ENCODE measurements around the gene HES7.

The HES7 gene

DNA sequence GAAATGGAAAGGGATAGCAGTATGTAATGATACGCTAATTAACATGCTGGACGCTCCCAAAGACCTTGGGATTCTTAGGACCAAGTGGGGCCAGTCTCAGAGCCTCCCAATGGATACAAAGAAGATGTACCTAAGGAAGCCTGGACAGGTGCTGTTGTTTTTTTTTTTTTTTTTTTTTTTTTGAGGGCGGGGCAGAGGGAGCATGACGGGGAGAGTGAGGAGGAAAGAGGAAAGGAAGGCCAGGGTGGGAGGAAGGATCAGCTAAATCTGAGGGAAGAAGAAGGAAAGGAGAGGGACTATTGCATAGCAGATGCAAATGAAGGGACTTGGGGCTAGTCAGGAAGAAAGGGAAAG is 36.3 kb upstream of the HES7 start:
- Histone ChIP-seq H3K4me3 (ENCODE audit: low read length) (no peak overlapping the region), H3K9me3 (ENCODE audit: low read length) (no peaks in the 10 kb centered on the region), H3K4me1 (ENCODE audit: insufficient read depth, low read length) (peaks cover 58% of the 10 kb centered on the region)

DNA sequence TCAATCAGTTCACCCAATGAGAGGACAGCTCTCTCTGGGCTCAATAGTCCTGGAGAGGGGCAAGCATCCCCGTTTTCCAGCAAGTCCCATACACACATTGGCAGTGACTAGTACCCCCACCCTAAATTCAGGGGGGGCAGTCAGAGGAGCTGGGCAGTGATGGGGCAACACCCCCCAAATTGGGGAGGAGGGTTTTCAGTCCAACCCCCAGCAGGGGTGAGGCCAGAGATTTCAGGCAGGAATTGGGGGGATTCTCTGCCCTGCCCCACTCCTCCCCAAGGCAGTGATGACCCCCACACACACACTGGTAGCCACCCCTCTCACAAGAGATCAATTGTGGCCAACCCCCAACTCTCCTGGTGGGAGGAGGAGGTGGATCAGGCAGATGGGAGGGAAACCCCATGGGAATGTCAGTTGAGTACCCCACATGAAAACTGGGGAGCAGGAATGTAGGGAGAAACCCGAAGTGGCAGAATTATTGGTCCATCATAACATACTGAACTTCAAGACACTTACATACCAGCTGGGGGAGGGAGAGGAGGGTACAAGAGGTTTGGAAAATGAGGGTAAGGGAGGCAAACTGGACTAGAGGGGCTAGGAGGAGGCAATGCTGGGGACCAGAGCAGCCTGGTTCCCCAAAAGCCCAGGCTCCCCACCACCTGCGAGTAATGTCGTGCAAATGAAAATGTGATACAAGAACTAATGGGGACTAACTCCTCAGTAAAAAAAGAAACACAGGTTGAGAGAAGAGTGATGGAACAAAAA is 35.7 kb upstream of the HES7 start:
- Histone ChIP-seq H3K9me3 (ENCODE audit: low read length) (no peaks in the 10 kb centered on the region), H3K4me3 (ENCODE audit: low read length) (no peak overlapping the region), H3K36me3 (ENCODE audit: insufficient read depth, low read length) (peaks cover 27% of the 10 kb centered on the region), H3K4me1 (ENCODE audit: insufficient read depth, low read length) (peaks cover 59% of the 10 kb centered on the region), H2AFZ (ENCODE audit: low read depth, low read length) (no peak overlapping the region), H3K27me3 (ENCODE audit: insufficient read depth, low read length) (no peaks in the 10 kb centered on the region)

More for the DNA sequence above, 36.3 kb upstream of the HES7 start:
- no peaks in the 10 kb centered on the region for H3K27me3 ChIP-seq (ENCODE audit: insufficient read depth, low read length)
- H3K36me3 ChIP-seq (ENCODE audit: insufficient read depth, low read length) = peaks cover 27% of the 10 kb centered on the region
- H2AFZ ChIP-seq (ENCODE audit: low read depth, low read length) = no peak overlapping the region

GRCh38 chr17:8159032-8159400 is 35.1 kb upstream of the HES7 start:
- Histone ChIP-seq H2AFZ (ENCODE audit: low read depth, low read length) (no peak overlapping the region), H3K9me3 (ENCODE audit: low read length) (no peaks in the 10 kb centered on the region), H3K4me1 (ENCODE audit: insufficient read depth, low read length) (peaks cover 58% of the 10 kb centered on the region), H3K36me3 (ENCODE audit: insufficient read depth, low read length) (peaks cover 27% of the 10 kb centered on the region), H3K27me3 (ENCODE audit: insufficient read depth, low read length) (no peaks in the 10 kb centered on the region), H3K4me3 (ENCODE audit: low read length) (no peak overlapping the region)

- no peak overlapping the region for H3K4me3 ChIP-seq (ENCODE audit: low read length)
Observed at GRCh38 chr17:8158267-8159031, 34.5 kb upstream of the HES7 start.

GRCh38 chr17:8156246-8156992 is 32.5 kb upstream of the HES7 start:
- Histone ChIP-seq H3K27me3 (ENCODE audit: insufficient read depth, low read length) (no peaks in the 10 kb centered on the region), H2AFZ (ENCODE audit: low read depth, low read length) (no peak overlapping the region), H3K36me3 (ENCODE audit: insufficient read depth, low read length) (peaks cover 22% of the 10 kb centered on the region), H3K4me3 (ENCODE audit: low read length) (peak overlapping the region; percentile 51), H3K4me1 (ENCODE audit: insufficient read depth, low read length) (peaks cover 63% of the 10 kb centered on the region), H3K9me3 (ENCODE audit: low read length) (no peaks in the 10 kb centered on the region)

More at GRCh38 chr17:8158267-8159031, 34.5 kb upstream of the HES7 start:
- no peaks in the 10 kb centered on the region for H3K27me3 ChIP-seq (ENCODE audit: insufficient read depth, low read length)
- H2AFZ ChIP-seq (ENCODE audit: low read depth, low read length) = no peak overlapping the region
- H3K9me3 ChIP-seq (ENCODE audit: low read length) = no peaks in the 10 kb centered on the region
- H3K36me3 ChIP-seq (ENCODE audit: insufficient read depth, low read length) = peaks cover 27% of the 10 kb centered on the region
- peaks cover 58% of the 10 kb centered on the region for H3K4me1 ChIP-seq (ENCODE audit: insufficient read depth, low read length)

DNA sequence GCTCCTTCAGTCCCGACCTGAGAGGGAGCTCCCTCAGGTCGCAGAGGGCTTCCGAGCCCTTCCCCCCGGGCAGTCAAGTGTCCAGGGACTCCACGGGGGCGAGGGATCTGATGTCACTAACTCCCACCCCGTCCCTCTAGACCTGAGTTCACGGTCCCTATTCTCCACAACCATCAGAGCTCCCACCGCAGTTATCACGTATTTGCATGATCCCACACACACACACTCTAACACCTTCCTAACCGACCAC is 32.0 kb upstream of the HES7 start:
- H3K9me3 ChIP-seq (ENCODE audit: low read length) = no peaks in the 10 kb centered on the region

DNA sequence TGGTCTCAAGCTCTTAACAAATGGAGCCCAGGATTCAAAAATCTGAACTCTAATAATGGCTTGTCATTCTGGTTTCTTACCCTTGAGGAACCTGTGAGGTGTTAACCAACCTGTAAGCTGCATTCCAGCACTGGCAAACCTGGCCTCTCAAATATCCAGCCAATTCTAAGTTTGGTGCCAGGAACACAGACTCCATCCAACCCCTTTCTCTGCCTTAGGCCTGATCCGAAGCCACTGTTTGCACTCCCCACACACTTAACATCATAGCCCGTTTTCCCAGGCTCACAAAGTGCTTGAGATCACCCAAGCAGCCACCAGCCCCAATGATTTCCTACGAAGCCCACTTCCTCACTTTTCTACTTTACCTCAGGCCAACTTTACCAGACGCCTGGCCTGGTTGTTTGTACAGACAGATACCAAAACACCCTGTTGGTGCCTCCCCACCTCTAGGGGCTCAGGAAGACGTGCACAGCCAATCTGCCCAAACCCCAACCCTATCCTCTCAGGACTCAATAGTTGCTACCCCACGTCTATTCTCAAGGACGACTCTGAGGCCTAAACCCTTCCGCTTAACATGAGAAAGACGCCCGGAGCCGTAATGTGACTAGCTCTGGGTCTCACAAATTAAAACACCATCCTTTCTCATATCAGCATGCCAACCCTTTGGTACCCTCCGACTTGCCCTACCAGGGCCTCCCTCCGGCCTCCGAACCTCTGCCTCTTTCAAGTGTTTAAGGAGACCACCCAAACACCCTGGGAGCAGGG is 31.5 kb upstream of the HES7 start:
- Histone ChIP-seq H2AFZ (ENCODE audit: low read depth, low read length) (no peak overlapping the region), H3K27me3 (ENCODE audit: insufficient read depth, low read length) (no peaks in the 10 kb centered on the region), H3K4me3 (ENCODE audit: low read length) (peak overlapping the region; percentile 51), H3K4me1 (ENCODE audit: insufficient read depth, low read length) (peaks cover 59% of the 10 kb centered on the region), H3K36me3 (ENCODE audit: insufficient read depth, low read length) (peaks cover 13% of the 10 kb centered on the region), H3K9me3 (ENCODE audit: low read length) (no peaks in the 10 kb centered on the region)

More for the DNA sequence above, 32.0 kb upstream of the HES7 start:
- peaks cover 59% of the 10 kb centered on the region for H3K4me1 ChIP-seq (ENCODE audit: insufficient read depth, low read length)
- H3K27me3 ChIP-seq (ENCODE audit: insufficient read depth, low read length) = no peaks in the 10 kb centered on the region
- no peak overlapping the region for H2AFZ ChIP-seq (ENCODE audit: low read depth, low read length)
- peaks cover 17% of the 10 kb centered on the region for H3K36me3 ChIP-seq (ENCODE audit: insufficient read depth, low read length)
- peak overlapping the region; percentile 51 for H3K4me3 ChIP-seq (ENCODE audit: low read length)

DNA sequence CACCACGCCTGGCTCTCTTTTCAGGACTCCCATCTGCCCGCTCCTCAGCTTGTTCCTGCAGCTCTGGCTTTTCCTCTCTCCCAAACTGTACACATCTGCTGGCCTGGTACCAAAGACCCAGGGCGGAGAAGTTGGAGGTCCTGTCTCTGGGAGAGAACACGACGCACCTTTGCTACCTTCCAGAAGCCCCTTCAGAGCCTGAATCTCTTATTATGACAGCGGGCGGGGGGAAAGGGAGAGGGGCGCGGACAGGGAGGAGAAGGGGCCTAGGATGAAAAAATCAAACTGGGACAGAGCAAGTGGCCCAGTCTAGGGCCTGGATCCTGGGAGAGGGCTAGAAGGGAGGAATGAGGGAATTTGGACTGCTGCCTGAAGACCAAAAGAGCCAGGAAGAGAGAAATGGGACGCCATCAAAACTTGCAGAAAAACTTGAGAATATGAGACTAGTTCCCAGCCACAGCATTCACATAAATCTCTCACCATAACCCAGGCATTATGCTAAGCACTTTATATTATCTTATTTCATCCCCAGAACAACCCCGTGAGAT is 30.8 kb upstream of the HES7 start:
- H3K9me3 ChIP-seq (ENCODE audit: low read length) = no peaks in the 10 kb centered on the region
- H3K27me3 ChIP-seq (ENCODE audit: insufficient read depth, low read length) = no peaks in the 10 kb centered on the region
- no peak overlapping the region for H2AFZ ChIP-seq (ENCODE audit: low read depth, low read length)
- peaks cover 53% of the 10 kb centered on the region for H3K4me1 ChIP-seq (ENCODE audit: insufficient read depth, low read length)
- H3K36me3 ChIP-seq (ENCODE audit: insufficient read depth, low read length) = peaks cover 14% of the 10 kb centered on the region
- H3K4me3 ChIP-seq (ENCODE audit: low read length) = peak overlapping the region; percentile 43

GRCh38 chr17:8153957-8154607 is 30.2 kb upstream of the HES7 start:
- Histone ChIP-seq H3K9me3 (ENCODE audit: low read length) (no peaks in the 10 kb centered on the region), H3K4me1 (ENCODE audit: insufficient read depth, low read length) (peaks cover 48% of the 10 kb centered on the region), H2AFZ (ENCODE audit: low read depth, low read length) (no peak overlapping the region), H3K4me3 (ENCODE audit: low read length) (peak overlapping the region; percentile 43), H3K27me3 (ENCODE audit: insufficient read depth, low read length) (no peaks in the 10 kb centered on the region), H3K36me3 (ENCODE audit: insufficient read depth, low read length) (peaks cover 15% of the 10 kb centered on the region)

DNA sequence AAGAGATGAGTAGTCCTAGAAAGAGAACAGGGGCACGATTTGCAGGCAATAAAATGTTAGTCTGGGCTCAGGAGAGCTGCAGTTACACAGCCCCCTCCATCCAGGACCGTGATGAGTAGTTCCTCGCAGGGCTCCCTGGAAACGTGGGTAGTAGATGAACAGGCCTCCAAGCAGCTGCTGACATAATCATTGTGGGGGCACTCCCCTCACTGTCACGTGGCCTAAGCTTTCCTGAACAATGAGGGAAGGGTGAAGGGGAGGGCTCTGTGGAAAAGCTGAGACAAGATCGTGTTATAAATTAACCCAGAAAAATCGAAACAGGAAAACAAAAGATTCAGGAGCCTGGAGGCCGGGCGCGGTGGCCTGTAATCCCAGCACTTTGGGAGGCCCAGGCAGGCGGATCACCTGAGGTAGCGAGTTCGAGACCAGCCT is 29.6 kb upstream of the HES7 start:
- Histone ChIP-seq H3K4me1 (ENCODE audit: insufficient read depth, low read length) (peaks cover 48% of the 10 kb centered on the region), H3K4me3 (ENCODE audit: low read length) (peak overlapping the region; percentile 43), H3K27me3 (ENCODE audit: insufficient read depth, low read length) (no peaks in the 10 kb centered on the region), H3K36me3 (ENCODE audit: insufficient read depth, low read length) (peaks cover 17% of the 10 kb centered on the region), H3K9me3 (ENCODE audit: low read length) (no peaks in the 10 kb centered on the region), H2AFZ (ENCODE audit: low read depth, low read length) (no peak overlapping the region)

DNA sequence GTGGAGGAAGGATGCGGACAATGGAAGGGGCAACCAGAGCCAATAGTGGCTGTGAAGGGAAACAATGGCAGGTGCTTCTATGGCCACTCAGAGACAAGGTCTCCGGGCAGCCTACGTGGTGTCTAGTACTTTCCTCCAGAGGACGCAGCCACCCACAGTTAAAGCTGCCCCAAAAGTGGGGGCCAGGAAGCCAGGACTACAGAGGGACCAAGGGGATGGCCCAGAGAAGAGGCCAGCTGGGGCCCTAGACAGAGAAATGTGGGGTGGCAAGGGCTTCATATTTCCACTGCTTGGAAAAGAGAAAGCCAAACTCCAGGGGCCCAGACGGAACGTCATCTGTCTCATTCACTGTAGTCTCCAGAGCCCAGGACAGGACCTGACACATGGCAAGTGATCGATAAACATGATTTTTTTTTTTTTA is 29.1 kb upstream of the HES7 start:
- no peaks in the 10 kb centered on the region for H3K9me3 ChIP-seq (ENCODE audit: low read length)
- H3K27me3 ChIP-seq (ENCODE audit: insufficient read depth, low read length) = no peaks in the 10 kb centered on the region
- peaks cover 48% of the 10 kb centered on the region for H3K4me1 ChIP-seq (ENCODE audit: insufficient read depth, low read length)
- H2AFZ ChIP-seq (ENCODE audit: low read depth, low read length) = no peak overlapping the region
- H3K36me3 ChIP-seq (ENCODE audit: insufficient read depth, low read length) = peaks cover 18% of the 10 kb centered on the region
- peak overlapping the region; percentile 83 for H3K4me3 ChIP-seq (ENCODE audit: low read length)

DNA sequence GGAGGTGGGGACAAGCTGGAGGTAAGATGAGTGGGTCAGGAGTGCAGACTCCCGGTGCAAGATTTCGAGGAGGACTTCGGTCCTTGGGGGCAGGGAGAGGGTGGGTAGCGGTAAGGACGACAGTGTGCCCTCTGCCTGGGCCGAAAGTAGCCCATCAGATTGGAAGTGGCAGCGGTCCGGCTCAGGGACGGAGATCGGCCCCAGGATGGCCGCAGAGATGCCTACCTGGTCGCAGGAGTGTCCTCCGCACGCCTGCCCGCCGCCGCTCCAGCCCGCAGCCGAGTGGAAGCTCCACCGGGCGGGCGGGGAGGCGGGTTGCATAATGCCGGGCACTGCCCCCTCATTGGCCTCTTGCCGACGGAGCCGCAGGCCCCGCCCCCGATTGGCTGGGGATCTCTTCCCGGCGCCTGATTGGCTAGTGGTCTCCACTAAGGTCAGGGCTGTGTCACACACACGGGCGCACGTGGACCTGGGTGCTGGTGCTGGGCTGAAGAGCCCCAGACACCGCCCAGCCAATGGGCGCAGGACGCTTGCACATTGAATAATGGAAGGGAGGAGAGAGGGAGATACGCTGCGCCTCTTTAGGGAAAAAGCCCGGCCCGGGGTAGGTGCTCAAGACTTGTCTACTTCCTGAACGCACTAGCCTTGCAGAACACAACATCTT is 28.3 kb upstream of the HES7 start, which contains the start of gene PER1:
Gene PER1 (minus strand): TSS at position 293 of the 664 bp plus-strand sequence. CDS start 1,698 bp downstream, outside the sequence.
- peaks cover 48% of the 10 kb centered on the region for H3K4me1 ChIP-seq (ENCODE audit: insufficient read depth, low read length)
- H2AFZ ChIP-seq (ENCODE audit: low read depth, low read length) = peak within 1 kb of the TSS; percentile 21
- H3K36me3 ChIP-seq (ENCODE audit: insufficient read depth, low read length) = peaks cover 26% of the 10 kb centered on the region
- peak within 1 kb of the TSS; percentile 83 for H3K4me3 ChIP-seq (ENCODE audit: low read length)
- no peaks in the 10 kb centered on the region for H3K9me3 ChIP-seq (ENCODE audit: low read length)
- no peaks in the 10 kb centered on the region for H3K27me3 ChIP-seq (ENCODE audit: insufficient read depth, low read length)
